CMK (cell line): Measurements from ENCODE around the gene XRCC6.
"Not testable (repeated sequence)": the region's sequence is repeated elsewhere in the genome, so short reads cannot be mapped to it uniquely, and the experiment has no call there.

ENCODE experiments used
- DNase-seq: peaks from one replicate; pipeline ENCODE4 v3.0.0-alpha.2; 2010; ENCODE audit warnings: low read depth

XRCC6 gene

DNA sequence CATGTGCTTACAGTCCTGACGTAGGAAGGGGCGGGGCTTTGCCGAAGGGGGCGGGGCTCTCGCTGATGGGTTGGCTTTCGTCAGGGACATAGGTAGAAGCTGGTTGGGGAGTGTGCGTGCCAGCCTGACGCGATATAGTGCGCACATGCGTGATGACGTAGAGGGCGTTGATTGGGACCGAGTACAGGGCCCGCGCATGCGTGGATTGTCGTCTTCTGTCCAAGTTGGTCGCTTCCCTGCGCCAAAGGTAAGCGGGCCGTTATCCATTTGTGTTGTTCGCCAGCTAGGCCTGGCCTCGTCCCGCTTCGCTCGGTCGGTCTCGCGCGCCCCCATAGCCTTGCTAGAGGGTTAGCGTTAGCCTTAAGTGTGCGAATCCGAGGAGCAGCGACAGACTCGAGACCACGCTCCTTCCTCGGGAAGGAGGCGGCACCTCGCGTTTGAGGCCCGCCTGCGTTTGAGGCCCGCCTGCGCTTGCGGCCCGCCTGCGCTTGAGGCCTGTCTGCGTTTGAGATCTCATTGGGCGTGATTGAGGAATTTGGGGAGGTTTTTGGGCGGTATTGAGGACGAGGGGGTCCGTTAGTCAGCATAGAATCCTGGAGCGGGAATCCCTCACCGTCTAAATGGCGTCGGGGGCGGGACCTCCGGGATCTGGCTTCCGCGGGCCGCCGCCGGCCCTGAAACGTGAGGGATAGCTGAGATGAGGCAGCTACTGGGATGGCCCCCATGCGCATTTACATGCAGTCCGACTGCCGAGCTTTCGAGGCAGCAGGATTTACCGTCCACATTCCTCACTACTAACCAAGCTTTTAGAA is at the start of gene XRCC6:
Gene XRCC6, plus strand, starts transcription at position 197 of the 812 bp plus-strand sequence. CDS start 710 bp downstream, outside the sequence.
- DNase-seq = peak; percentile 100

DNA sequence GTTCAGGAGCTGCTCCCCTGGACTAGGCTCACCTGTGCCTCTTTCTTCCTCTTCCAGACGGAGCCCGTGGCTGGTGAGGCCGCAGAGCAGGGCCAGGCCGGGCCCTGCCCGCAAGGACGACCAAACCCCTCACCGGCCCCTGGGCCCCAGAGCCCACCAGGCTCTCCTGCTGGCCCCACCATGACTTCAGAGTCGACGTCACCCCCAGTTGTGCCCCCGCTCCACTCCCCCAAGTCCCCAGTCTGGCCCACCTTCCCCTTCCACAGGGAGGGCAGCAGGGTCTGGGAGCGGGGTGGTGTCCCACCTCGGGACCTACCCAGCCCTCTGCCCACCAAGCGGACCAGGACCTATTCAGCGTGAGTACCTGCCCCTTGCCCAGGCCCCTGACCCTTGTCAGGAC is 49.3 kb upstream of the XRCC6 start:
- no peak for DNase-seq

DNA sequence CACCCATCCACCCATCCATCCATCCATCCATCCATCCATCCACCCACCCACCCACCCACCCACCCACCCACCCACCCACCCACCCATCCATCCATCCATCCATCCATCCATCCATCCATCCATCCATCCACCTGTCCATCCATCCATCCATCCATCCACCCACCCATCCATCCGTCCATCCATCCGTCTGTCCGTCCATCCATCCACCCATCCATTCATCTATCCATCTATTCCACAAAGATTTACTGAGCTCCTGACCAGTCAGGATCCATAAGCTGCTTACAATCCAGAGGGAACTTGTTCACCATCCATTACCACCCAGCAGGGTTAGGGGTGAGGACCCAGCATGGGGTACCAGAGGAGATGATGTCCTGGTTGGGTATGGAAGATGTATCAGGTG is 48.8 kb upstream of the XRCC6 start:
- DNase-seq = not testable (repeated sequence)

DNA sequence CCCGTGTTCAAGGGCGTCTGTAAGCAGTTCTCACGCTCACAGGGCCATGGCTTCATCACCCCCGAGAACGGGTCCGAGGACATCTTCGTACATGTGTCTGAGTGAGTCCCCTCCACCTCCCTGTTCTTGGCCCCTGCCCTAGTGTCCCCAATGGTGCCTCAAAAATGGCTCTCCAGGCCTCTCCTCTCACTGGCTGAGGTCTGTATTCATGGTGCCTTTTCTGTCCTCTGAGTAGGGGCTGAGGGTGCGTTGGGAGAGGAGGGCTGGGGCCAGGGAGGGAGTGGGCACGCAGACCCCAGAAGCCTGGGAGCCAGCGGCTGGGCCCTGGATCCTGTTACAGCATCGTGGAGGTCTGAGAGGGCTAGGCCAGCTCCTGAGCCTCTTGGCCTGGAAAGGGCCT is 47.4 kb upstream of the XRCC6 start:
- no peak for DNase-seq

DNA sequence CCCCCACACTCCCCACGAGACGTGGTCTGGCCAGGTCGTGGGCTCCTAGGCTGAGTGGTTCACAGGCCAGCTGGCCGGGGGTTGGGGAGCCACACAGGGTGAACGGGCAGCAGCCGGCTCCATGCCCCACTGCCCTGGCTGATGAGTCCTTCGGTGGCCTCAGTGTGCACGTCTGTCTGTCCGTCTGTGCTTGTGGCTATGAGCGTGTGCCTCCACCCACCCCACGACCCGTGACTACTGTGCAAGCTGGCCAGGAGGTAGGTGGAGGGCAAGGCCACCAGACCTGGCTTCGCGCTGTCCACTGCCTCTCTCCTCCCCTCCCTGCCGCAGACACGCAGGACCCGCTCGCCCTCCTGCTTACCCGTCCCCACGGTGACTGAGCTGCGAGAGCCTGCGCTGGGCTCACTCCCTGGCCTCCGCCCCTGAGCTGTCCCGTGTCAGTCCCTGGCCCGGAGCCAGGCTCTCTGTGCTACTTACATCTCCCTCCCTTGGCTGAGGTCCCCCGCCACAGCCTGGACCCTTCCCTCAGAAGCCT is 46.2 kb upstream of the XRCC6 start:
- no peak for DNase-seq

DNA sequence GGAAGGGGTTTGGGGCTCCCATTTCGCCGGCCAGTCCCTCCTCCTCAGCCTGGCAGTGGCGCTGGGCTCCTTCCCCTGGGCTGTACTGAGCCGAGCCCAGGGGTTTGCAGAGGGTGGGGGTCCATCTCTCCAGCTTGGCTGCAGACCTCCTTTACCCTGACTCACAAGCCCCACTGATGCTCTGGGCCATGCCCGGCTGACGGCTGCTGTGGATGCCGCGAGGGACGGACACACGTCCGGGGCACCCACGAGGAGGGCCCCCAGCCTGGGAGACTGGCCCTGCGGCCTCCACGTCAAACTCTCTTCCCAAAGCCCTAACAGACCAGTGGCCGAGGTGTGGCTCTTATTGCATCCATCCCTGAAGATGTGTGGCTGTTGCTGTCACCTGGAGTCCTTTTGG is 45.6 kb upstream of the XRCC6 start:
- DNase-seq = no peak

DNA sequence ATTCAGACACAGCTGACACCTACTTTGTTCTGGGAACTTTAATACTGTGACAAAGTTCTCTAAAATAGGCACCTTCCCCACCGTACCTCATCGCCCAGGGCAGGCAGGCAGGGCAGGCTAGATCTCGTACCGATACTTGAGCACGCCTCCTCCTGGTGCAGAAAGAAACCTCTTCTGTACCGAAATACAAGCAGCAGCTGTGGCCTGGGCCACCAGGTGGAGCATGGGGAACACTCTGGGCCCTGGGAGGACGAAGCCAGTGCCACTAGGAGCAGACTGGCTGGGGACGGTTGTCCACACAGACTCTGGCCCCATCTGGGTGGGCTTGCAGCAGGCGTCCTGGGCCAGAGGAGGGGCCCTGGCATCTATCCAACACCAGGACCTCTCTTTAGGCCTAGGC is 44.2 kb upstream of the XRCC6 start:
- DNase-seq = peak; percentile 44

DNA sequence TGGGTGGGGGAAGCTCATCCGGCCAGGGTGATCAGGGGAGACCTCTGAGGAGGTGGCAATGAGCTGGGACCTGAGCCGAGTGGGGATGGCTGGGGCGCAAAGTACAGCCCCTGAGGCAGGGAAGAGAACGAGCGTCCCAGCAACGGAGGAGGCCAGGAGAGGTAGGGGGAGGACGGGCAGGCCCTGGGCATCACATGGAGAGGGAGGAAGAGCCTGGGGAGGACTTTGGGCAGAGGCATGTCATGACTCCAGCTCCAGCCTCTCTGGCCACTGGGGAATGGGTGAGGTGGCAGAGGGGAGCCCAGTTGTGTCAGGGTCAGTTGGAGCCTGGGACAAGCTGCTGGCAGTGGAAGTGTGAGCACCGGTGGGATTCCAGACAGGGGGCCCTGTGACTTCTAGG is 43.0 kb upstream of the XRCC6 start:
- DNase-seq = no peak

DNA sequence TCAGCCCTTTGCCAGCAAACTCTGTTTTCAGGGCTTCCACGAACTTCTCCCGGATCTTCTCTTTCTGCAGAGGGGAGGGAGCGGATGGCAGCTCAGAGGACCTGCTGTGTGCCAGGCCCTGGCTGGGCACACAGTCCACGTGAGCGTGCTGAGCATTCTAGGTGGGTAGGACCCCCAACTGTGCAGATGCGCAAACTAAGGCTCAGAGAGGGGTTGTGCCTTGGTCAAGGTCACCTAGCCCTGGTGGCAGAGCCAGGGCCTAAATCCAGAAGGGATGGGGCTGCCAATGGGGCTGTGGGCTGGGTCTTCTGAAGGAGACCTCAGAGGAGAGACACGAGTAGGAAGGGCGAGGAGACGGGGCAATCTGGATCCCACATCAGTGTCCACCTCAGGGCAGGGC is 42.3 kb upstream of the XRCC6 start:
- no peak for DNase-seq

DNA sequence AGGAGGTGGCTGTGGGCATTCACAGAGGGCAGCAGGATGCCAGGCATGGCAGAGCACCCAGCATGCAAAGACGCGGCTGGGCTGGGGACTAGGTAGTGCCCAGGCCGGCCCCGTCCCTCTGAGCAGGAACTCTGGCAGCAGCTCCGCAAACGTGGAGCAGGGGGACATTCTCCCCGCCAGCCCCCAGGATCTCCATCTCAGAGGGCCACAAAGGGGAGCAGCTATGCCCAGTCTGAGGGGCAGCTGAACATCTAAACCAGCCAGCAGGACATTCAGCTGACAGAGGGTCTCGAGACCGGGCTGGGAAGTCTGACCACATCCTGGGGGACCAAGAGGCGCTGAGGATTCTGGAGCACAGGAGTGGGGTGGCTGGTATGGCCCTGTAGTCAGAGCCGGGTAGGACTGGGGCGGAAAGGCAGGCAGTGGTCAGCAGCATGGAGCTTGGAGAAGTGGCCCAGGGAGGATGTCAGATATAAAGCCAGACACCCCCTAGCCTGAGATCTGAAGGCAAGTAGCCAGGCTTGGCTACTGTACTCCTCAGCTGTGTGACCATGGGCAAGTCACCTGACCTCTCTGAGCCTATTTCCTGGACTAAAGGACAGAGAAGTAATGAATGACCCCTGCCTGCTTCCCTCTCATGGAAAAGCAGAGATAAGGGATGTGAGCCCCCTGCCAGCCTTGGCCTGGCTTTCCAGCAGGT is 41.6 kb upstream of the XRCC6 start:
- no peak for DNase-seq

DNA sequence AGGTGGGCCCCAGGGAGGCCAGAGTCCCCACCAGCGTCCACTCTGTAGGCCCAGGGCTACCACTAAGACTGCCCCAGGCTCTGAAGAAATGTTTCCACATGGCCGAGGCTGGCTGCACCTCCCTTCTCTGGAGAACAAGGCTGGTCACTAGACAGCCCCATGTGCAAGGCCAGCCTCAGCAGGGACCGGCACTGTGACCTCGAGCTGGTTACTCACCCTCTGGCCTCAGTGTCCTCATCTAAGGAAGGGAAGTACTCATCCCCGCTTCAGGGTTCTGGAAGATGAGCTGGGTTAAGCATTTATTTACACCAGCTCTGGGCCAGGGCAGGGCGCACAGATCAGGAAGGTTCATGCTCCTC is 41.1 kb upstream of the XRCC6 start:
- no peak for DNase-seq

DNA sequence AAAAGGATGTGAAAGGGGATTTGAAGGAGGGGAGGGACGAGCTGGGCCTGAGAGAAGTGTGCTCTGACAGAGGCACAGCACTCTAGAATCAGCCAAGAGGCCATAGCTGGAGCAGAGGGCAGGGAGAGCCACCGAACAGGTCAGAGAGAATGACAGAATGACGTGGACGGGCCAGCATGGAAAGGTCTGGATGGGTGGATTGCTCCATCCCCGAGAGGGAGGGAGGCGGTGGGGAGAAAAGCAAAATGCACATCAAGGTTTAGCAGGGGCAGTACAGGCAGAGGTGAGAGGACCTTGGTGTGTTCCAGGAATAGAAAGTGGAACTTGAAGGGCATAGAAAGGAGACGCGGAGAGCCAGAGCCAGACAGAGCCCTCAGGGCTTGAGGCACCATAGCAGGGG is 38.4 kb upstream of the XRCC6 start:
- DNase-seq = no peak

DNA sequence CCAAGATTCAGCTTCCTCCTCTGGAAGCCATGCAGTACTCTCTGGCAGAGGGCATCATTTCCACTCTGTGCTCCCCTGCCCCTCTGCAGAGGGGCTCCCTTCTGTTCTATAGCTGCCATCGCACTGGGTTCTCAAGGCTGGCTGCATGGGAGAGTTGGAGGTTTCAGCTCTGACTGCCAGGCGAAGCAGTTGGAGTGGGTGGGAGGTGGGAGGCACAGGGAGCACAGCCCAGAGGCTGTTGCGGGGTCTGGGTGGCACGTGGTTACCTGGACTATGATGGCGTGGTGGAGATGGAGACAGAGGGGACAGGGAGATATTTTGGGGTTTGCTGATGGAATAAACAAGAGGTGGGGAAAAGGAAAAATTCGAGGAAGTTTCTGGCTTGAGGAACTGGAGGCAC is 36.2 kb upstream of the XRCC6 start:
- no peak for DNase-seq

DNA sequence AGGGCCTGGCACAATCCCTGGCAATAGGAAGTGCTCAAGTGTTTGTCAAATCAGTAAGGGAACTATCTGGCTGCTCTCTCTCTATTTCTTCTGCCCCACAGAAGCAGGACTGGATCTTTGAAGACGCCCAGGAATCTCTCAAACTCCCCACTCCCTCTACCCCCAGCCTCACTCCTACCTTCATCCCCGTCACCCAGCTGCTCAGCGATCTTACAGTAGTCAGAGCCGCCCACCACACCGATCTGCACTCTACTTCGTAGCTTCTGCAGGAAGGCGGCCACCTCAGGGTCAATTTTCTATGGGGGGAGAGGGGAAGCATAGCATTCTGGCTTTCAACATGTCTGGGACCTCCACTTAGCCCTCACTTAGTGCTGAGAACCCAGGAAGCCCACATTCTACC is 35.2 kb upstream of the XRCC6 start:
- no peak for DNase-seq

DNA sequence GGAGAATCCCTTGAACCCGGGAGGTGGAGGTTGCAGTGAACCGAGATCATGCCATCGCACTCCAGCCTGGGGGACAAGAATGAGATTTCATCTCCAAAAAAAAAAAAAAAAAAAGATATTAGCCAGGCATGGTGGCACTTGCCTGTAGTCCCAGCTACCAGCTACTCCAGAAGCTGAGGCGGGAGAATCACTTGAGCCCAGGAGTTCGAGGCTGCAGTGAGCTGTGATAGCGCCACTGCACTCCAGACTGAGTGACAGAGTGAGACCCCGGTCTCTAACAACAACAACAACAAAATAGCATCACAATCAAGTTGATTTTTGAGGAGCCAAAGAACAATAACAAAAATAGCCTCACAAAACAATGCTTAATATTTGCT is 33.8 kb upstream of the XRCC6 start:
- no peak for DNase-seq

DNA sequence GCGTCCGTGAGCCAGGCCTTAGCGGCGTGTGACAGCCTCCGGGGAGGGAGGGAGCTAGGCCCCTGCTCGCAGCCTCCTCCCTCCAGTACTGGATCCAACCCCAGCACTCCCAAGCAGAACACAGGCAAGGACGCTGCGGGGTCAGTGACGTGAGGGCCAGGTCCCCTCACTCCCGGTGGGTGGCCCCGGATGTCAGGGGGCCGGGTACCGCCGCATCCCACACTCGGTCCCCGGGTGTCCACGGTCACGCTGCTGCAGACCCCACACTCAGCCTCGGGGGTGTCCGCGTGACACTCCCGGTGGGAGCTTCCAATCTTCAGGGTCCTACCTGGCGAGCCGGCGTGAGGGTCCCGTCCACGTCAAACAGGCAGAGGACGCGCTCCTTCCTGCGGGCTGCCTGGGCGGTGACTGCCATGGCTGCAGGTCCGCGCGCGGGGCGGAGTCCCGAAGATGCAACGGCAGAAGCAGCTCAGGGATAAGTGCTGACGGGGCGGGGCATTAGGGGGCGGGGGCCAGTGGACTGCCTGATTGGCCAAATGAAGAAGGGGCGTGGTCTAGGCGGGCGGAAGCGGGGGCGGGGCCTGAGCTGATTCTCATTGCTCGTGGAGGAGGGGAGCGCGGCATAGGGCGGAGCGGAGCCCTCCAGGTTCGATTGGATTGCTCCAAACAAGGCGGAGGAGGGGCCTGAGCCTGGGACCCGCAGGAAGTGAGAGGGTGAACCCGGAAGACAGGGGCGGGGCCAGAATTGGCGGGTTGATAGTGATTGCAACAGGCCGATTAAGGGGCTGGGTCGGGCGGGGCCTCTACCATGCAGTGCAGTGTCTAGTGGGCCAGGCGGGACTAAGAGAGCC is 31.5 kb upstream of the XRCC6 start, which contains the start of gene PMM1:
Gene PMM1, minus strand, starts transcription at position 450 of the 851 bp plus-strand sequence. Its CDS starts 35 bp downstream, at position 415.
- DNase-seq = peak; percentile 99

DNA sequence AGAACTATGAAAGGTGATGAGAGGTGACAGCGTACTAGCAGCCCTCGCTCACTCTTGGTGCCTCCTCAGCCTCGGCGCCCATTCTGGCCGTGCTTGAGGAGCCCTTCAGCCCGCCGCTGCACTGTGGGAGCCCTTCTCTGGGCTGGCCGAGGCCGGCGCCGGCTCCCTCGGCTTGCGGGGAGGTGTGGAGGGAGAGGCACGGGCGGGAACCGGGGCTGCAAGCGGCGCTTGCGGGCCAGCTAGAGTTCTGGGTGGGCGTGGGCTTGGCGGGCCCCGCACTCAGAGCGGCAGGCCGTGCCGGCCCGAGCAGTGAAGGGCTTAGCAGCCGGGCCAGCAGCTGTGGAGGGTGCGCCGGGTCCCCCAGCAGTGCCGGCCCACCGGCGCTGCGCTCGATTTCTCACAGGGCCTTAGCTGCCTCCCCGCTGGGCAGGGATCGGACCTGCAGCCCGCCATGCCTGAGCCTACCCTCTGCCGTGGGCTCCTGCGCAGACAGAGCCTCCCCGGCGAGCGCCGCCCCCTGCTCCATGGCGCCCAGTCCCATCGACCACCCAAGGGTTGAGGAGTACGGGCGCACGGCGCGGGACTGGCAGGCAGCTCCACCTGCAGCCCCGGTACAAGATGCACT is 27.6 kb upstream of the XRCC6 start:
- not testable (repeated sequence) for DNase-seq

DNA sequence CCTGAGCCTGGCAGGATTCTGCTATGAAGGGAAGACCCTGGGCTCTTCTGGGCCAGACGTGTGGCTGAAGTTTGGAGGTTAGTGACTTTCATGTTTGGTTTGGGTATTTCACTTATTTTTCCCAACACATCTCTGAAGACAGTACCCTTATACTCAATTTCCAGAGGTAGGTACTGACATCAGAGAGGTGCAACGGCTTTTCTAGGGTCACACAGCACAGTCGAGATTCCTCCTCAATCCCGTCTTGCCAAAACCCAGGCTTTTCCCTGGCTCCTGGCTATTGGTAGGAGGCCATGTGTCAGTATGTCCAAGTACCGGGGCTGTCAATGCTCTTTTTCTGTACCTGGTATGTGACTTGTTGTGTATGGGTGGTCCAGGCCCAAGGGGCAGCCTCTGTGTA is 25.4 kb upstream of the XRCC6 start:
- no peak for DNase-seq

DNA sequence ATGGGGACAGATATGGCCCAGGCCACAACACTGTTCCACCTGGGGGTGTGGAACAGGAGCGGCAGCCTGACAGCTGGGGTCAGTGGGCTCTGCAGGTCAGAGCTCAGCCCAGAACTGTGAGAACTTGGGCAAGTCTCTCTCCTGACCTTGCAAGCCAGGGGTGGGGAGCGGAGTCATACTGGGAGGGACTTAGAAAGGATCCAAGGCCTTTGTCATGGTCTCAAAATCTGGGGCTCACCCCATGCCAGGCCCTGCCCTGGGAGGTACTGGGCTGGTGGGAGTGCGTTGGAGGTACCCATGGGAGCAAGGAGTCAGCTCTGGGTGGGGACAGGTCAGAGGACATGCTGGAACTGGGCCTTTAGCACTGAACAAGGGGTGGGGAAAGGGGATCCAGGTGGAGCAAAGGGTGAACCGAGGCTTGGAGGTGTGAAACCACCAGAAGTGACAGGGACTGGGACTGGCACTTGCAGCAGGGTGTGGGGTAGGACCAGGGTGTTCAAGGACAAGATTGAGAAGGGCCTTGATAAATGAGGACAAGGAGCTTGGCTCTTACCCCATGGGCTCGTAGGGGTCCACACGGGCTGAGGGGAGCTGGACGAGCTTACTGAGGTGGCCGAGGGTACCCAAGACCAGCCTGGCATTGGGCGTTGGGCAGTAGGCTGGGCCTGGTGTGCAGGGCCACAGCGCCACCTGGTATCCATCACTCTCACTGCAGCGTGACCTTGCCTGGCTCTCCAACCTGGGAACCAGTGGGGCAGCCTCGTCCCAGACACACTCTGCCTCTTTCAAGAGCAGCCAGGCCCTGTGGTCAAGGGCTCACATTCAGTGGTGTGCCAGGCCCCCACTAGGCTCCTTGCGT is 24.1 kb upstream of the XRCC6 start:
- no peak for DNase-seq

DNA sequence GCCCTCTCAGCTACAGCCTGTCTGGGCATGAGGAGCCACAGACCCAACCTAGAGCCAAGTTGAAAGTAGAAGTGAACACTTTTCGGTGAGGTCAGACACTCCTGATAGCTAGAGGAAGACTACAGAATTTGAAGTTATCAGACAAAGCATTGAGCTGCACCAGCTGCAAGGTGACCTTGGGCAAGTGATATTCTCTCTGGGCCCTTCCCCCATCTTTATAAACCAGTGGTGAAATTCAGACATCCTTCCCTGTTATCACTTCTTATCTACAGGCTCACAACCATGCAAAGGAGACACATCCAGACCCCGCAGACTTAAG is 23.5 kb upstream of the XRCC6 start:
- DNase-seq = no peak

DNA sequence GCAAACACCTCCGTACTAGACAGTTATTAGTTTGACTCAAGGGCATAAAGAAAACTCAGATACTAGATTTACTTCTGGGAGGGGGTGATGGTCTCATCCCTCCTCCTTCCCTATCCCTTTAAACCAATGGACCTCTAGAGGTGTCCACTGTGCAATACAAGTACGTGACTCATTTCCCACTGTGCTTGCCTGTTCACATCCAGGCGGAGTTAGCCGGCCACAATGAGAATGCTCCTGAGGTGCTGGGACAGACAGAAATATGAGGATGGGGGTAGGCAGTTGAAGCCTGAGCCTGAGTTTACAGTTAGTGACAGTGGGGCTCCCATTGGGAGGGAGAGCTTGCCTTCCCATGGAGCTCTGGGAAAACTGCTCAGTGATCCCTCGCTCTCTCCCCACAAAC is 23.0 kb upstream of the XRCC6 start:
- DNase-seq = no peak
